Osteocyte (in vitro differentiated cells): Measurements from ENCODE around the gene PRPH2. TPM values are rescaled to one million over a fixed set of nuclear protein-coding genes. Genes with fewer than 3 reads are reported as not detected.
A peak's percentile ranks its signal among the peaks of the same experiment; 100 is the strongest.

Experiments
- DNase-seq: peaks from one replicate; pipeline ENCODE4 v3.0.0; 2021; ENCODE audit warnings: mixed read lengths; ENCODE audit not compliant: unreplicated experiment; ENCODE audit errors: extremely low spot score
- H3K27ac Mint-ChIP-seq: one replicate; pipeline ENCODE4 v1.8.0; 2021; ENCODE audit warnings: mild to moderate bottlenecking, mixed read lengths; ENCODE audit not compliant: unreplicated experiment
- H3K27me3 Mint-ChIP-seq: one replicate; pipeline ENCODE4 v1.8.0; 2021; ENCODE audit warnings: mixed read lengths; ENCODE audit not compliant: unreplicated experiment
- H3K36me3 Mint-ChIP-seq: one replicate; pipeline ENCODE4 v1.8.0; 2021; ENCODE audit warnings: mixed read lengths; ENCODE audit not compliant: unreplicated experiment
- H3K4me1 Mint-ChIP-seq: one replicate; pipeline ENCODE4 v1.8.0; 2021; ENCODE audit warnings: mixed read lengths; ENCODE audit not compliant: unreplicated experiment
- H3K4me3 Mint-ChIP-seq: one replicate; pipeline ENCODE4 v1.8.0; 2021; ENCODE audit warnings: mild to moderate bottlenecking, moderate library complexity, mixed read lengths; ENCODE audit not compliant: unreplicated experiment
- H3K9me3 Mint-ChIP-seq: one replicate; pipeline ENCODE4 v1.8.0; 2021; ENCODE audit warnings: mixed read lengths; ENCODE audit not compliant: unreplicated experiment
- total RNA-seq: library from RNA; stranded (reverse); gene quantifications from 2 replicates; pipeline ENCODE4 v1.2.1, GENCODE V29; 2021
- TF ChIP-seq, protein P1 (sequence below): fragments of 200-600 bp; sonication (generic); IDR thresholded peaks from 2 replicates; pipeline ENCODE4 v1.5.0; 2021; ENCODE audit warnings: antibody characterized with exemption, mild to moderate bottlenecking, moderate library complexity

The PRPH2 gene
- total RNA-seq, 1 donor from 2014 or later = not detected

DNA sequence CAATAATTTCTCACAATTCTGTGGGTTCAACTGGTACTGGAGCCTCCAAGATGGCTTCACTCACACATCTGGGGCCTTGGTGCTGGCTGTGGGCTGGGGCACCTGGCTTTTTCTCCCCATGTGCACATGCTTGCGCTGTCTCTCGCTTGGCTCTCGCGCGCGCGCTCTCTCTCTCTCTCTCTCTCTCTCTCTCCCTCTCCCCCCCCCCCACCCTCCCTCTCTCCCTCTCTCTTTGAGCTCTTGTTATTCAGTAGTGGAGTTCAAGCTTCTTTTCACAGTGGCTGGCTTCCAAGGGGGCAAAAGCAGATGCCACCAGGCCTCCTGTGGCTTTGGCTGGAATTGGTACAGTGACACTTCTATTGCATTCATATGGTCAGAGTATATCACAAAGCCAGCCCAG, 34.3 kb upstream of the PRPH2 start:
- Mint-ChIP-seq H3K4me3 (no peak overlapping the region), H3K9me3 (no peaks in the 10 kb centered on the region), H3K27ac (no peak overlapping the region), H3K36me3 (peaks cover 13% of the 10 kb centered on the region), H3K4me1 (no peaks in the 10 kb centered on the region), H3K27me3 (no peaks in the 10 kb centered on the region)
- TF ChIP-seq, protein P1, sequence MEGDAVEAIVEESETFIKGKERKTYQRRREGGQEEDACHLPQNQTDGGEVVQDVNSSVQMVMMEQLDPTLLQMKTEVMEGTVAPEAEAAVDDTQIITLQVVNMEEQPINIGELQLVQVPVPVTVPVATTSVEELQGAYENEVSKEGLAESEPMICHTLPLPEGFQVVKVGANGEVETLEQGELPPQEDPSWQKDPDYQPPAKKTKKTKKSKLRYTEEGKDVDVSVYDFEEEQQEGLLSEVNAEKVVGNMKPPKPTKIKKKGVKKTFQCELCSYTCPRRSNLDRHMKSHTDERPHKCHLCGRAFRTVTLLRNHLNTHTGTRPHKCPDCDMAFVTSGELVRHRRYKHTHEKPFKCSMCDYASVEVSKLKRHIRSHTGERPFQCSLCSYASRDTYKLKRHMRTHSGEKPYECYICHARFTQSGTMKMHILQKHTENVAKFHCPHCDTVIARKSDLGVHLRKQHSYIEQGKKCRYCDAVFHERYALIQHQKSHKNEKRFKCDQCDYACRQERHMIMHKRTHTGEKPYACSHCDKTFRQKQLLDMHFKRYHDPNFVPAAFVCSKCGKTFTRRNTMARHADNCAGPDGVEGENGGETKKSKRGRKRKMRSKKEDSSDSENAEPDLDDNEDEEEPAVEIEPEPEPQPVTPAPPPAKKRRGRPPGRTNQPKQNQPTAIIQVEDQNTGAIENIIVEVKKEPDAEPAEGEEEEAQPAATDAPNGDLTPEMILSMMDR = no peak
- DNase-seq = no peak

GRCh38 chr6:42754759-42755158, 32.4 kb upstream of the PRPH2 start:
- Mint-ChIP-seq H3K4me3 (no peak overlapping the region), H3K36me3 (peaks cover 13% of the 10 kb centered on the region), H3K4me1 (peaks cover 5% of the 10 kb centered on the region), H3K9me3 (no peaks in the 10 kb centered on the region), H3K27ac (no peak overlapping the region), H3K27me3 (no peaks in the 10 kb centered on the region)
- TF ChIP-seq, protein P1 = no peak
- DNase-seq = no peak

GRCh38 chr6:42751055-42751454, 28.7 kb upstream of the PRPH2 start:
- TF ChIP-seq, protein P1 = no peak
- DNase-seq = no peak
- Mint-ChIP-seq H3K4me1 (peaks cover 23% of the 10 kb centered on the region), H3K4me3 (no peak overlapping the region), H3K27ac (peak overlapping the region; percentile 41), H3K36me3 (peaks cover 2% of the 10 kb centered on the region), H3K27me3 (no peaks in the 10 kb centered on the region), H3K9me3 (no peaks in the 10 kb centered on the region)

DNA sequence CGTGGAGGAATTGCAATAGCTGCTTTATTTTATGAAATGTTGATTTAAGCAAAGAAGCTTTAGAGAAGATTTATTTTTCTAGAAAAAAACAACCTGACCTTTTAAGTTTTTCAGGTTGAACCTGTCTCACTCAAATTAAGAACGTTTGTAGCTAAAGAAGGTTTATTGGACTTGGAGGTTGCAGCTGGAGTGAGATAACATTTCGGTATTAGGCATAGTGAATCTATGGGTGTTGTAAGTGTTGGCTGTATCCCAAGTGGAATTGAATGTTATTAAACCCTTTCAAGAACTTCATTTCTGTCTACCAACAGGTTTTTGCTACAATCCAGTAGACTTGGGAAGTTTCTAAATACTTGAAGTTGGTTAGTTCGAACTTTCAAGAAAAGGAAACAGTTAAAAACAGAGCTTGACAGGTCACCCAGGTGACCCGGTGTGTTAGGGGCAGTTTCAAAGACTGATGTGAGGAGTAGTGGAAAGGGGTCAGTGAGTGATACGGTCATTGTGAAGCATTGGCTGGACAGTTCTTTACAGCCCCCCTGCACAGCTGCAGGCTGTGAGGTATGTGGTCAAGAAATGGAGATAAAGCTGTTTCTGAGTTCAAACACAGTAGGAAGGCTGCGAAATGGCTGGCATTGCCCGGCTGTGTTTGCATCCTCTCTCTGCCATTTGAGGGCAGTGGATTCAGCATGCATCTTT, 26.0 kb upstream of the PRPH2 start:
- H3K36me3 Mint-ChIP-seq = peaks cover 3% of the 10 kb centered on the region
- TF ChIP-seq, protein P1 = no peak
- peak overlapping the region; percentile 100 for H3K4me3 Mint-ChIP-seq
- peaks cover 35% of the 10 kb centered on the region for H3K4me1 Mint-ChIP-seq
- no peak for DNase-seq
- no peaks in the 10 kb centered on the region for H3K9me3 Mint-ChIP-seq
- H3K27ac Mint-ChIP-seq = peak overlapping the region; percentile 88
- H3K27me3 Mint-ChIP-seq = no peaks in the 10 kb centered on the region

DNA sequence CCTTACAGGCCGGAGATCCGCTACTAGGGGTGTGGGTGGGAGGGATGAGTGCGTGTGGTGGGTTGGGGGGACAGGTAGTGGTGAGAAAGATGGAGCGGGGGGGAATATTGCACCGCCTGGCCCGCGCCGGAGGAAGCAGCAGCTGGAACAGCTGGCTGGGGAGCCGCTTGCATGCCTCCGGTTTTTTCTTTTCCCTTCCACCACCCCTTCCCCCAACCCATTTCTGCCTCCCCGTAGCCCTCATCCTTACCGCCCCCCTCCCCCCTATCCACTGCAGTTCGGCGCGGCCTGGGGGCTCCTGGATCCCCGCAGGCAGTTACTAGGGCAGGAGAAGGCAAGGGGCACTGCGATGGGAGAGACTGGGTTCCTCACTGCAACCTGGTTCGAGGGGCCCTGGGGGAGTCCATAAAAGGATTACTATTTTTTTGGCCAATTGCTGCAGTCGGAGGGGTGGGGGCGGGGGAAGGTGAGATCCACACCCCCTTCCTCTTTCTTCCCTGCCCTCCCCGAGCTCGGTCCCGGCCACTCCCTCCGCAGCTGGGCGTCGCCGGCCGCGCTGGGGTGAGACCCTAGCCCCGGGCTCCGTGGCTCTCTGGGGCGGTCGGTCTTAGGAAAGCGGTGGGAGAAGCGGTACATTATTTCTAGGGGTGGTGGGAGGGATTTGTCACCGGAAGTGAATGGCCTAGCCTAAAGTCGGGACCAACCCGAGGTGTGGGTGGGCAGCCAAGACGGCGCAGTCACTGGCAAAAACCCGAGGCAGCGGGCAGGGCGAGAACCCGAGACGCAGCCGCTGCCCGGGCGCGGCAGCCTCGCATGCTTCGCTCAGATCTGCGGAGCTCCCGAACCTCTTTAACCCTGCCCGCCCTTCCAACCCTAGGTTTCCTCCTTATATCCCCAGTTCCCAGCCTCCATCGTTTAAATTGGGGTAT, 24.3 kb upstream of the PRPH2 start:
- peak; percentile 96 for DNase-seq
- H3K27ac Mint-ChIP-seq = peak overlapping the region; percentile 88
- peaks cover 3% of the 10 kb centered on the region for H3K36me3 Mint-ChIP-seq
- TF ChIP-seq, protein P1 = no peak
- no peaks in the 10 kb centered on the region for H3K9me3 Mint-ChIP-seq
- peaks cover 37% of the 10 kb centered on the region for H3K4me1 Mint-ChIP-seq
- no peaks in the 10 kb centered on the region for H3K27me3 Mint-ChIP-seq
- H3K4me3 Mint-ChIP-seq = peak overlapping the region; percentile 100
